NCI-H2171 (cell line): ENCODE data around the gene SLC17A1.

Experiments used
- DNase-seq: peaks from one replicate; lab custom pipeline; 2025; lab: John Stamatoyannopoulos, UW

The SLC17A1 gene

GRCh38 chr6:25831532-25832306, at the start of gene SLC17A1:
TSS of gene SLC17A1 (minus strand) at chr6:25832052. CDS start at chr6:25830557, 1,495 bp downstream.
- DNase-seq: no peak

GRCh38 chr6:25880601-25881000, 48.7 kb upstream of the SLC17A1 start:
- no peak for DNase-seq

GRCh38 chr6:25878721-25879322, 47.0 kb upstream of the SLC17A1 start:
- no peak for DNase-seq

- no peak for DNase-seq
Measured at GRCh38 chr6:25875926-25876602, 44.2 kb upstream of the SLC17A1 start.

- DNase-seq: no peak
Measured at GRCh38 chr6:25875563-25875905, 43.7 kb upstream of the SLC17A1 start.

GRCh38 chr6:25874822-25875562, 43.1 kb upstream of the SLC17A1 start:
- DNase-seq: no peak

GRCh38 chr6:25874118-25874517, 42.3 kb upstream of the SLC17A1 start, which contains the start of gene SLC17A3:
TSS of gene SLC17A3 (minus strand) at chr6:25874243. CDS start at chr6:25868387, 5,856 bp downstream.
- DNase-seq: no peak

- DNase-seq: no peak
Measured at GRCh38 chr6:25872814-25873213, 41.0 kb upstream of the SLC17A1 start.

- DNase-seq: no peak
Measured at GRCh38 chr6:25869840-25870239, 38.0 kb upstream of the SLC17A1 start.

GRCh38 chr6:25868436-25869183, 36.8 kb upstream of the SLC17A1 start:
- no peak for DNase-seq

- no peak for DNase-seq
Measured at GRCh38 chr6:25866011-25866410, 34.2 kb upstream of the SLC17A1 start.

GRCh38 chr6:25863360-25863759, 31.5 kb upstream of the SLC17A1 start:
- no peak for DNase-seq

- no peak for DNase-seq
Measured at GRCh38 chr6:25862199-25862598, 30.3 kb upstream of the SLC17A1 start.

- DNase-seq: no peak
Measured at GRCh38 chr6:25852756-25853155, 20.9 kb upstream of the SLC17A1 start.

- DNase-seq: no peak
Measured at GRCh38 chr6:25851961-25852360, 20.1 kb upstream of the SLC17A1 start.

- DNase-seq: peak; percentile 91
Measured at GRCh38 chr6:25844518-25844917, 12.7 kb upstream of the SLC17A1 start.

GRCh38 chr6:25842526-25842925, 10.7 kb upstream of the SLC17A1 start:
- DNase-seq: no peak

GRCh38 chr6:25835442-25836283, 3.8 kb upstream of the SLC17A1 start:
- no peak for DNase-seq

- DNase-seq: no peak
Measured at GRCh38 chr6:25834950-25835349, 3.1 kb upstream of the SLC17A1 start.

GRCh38 chr6:25833136-25833535, 1.3 kb upstream of the SLC17A1 start:
- DNase-seq: no peak

- DNase-seq: no peak
Measured at GRCh38 chr6:25832670-25833069, 818 bp upstream of the SLC17A1 start.
